Measurements from ENCODE around the gene ADAMTS6.

The ADAMTS6 gene

GRCh38 chr5:65459995-65460394, 21.7 kb downstream of the ADAMTS6 start:
- Histone ChIP-seq H3K9ac (ENCODE audit: low read length) (no peak overlapping the region), H2AFZ (ENCODE audit: low read depth, low read length) (no peak overlapping the region), H3K9me3 (ENCODE audit: control insufficient read depth, low read length) (no peaks in the 10 kb centered on the region), H3K18ac (ENCODE audit: low read depth in 1 of 2, low read length in 2 of 2) (no peak overlapping the region), H3K4ac (ENCODE audit: low read depth in 1 of 2, low read length in 2 of 2) (no peak overlapping the region), H2BK12ac (ENCODE audit: low read length in 2 of 2) (no peak overlapping the region), H4K8ac (ENCODE audit: low read length) (no peak overlapping the region), H2BK120ac (ENCODE audit: low read depth, low read length) (no peak overlapping the region), H3K36me3 (ENCODE audit: control insufficient read depth in 1 of 2, insufficient read depth in 2 of 2, low read depth in 1 of 2, low read length in 2 of 2) (peaks cover 2 to 88% of the 10 kb centered on the region in 2 experiments), H4K91ac (ENCODE audit: low read length) (no peak overlapping the region), H3K14ac (ENCODE audit: low read length in 2 of 2) (no peak overlapping the region), H3K4me1 (ENCODE audit: control insufficient read depth, insufficient read depth, low read depth, low read length) (no peaks in the 10 kb centered on the region), H3K4me3 (ENCODE audit: insufficient read depth in 1 of 2, low read depth in 1 of 2, low read length in 2 of 2) (no peak overlapping the region), H2BK15ac (ENCODE audit: low read depth, poor library complexity, severe bottlenecking) (no peak overlapping the region), H3K27ac (ENCODE audit: low read length, poor library complexity, severe bottlenecking) (no peak overlapping the region), H3K79me1 (replicated peaks; ENCODE audit: low read length, poor library complexity, severe bottlenecking) (peaks cover 3% of the 10 kb centered on the region), H3K27me3 (ENCODE audit: control insufficient read depth in 1 of 2, insufficient read depth in 1 of 2, low read length in 2 of 2) (no peaks in the 10 kb centered on the region), H3K23ac (ENCODE audit: low read length in 2 of 2) (no peak overlapping the region), H3K4me2 (ENCODE audit: low read length, poor library complexity, severe bottlenecking) (no peak overlapping the region), H2AK5ac (ENCODE audit: low read length, severe bottlenecking) (no peak overlapping the region), H2BK5ac (ENCODE audit: low read depth, low read length, poor library complexity, severe bottlenecking) (no peak overlapping the region)
- DNase-seq: no peak
- no CpG with 5 or more reads among the region's 4 CpGs for WGBS

- WGBS: 96% methylated on average over 5 of the region's 6 CpGs
- DNase-seq: no peak
- no peak overlapping the region for H3K18ac ChIP-seq (ENCODE audit: low read depth in 1 of 2, low read length in 2 of 2)
- H3K36me3 ChIP-seq (ENCODE audit: control insufficient read depth in 1 of 2, insufficient read depth in 2 of 2, low read depth in 1 of 2, low read length in 2 of 2): peaks cover 2 to 88% of the 10 kb centered on the region in 2 experiments
- H3K4me1 ChIP-seq (ENCODE audit: control insufficient read depth, insufficient read depth, low read depth, low read length): no peaks in the 10 kb centered on the region
- H3K79me1 ChIP-seq (replicated peaks; ENCODE audit: low read length, poor library complexity, severe bottlenecking): peaks cover 3% of the 10 kb centered on the region
- H2BK15ac ChIP-seq (ENCODE audit: low read depth, poor library complexity, severe bottlenecking): no peak overlapping the region
- H3K27ac ChIP-seq (ENCODE audit: low read length, poor library complexity, severe bottlenecking): no peak overlapping the region
- no peak overlapping the region for H2BK12ac ChIP-seq (ENCODE audit: low read length in 2 of 2)
- no peak overlapping the region for H4K8ac ChIP-seq (ENCODE audit: low read length)
- H2AK5ac ChIP-seq (ENCODE audit: low read length, severe bottlenecking): no peak overlapping the region
- peaks cover 11% of the 10 kb centered on the region for H3K9me3 ChIP-seq (ENCODE audit: control insufficient read depth, low read length)
- no peak overlapping the region for H3K4me2 ChIP-seq (ENCODE audit: low read length, poor library complexity, severe bottlenecking)
- H2BK120ac ChIP-seq (ENCODE audit: low read depth, low read length): no peak overlapping the region
- H3K9ac ChIP-seq (ENCODE audit: low read length): no peak overlapping the region
- H3K23ac ChIP-seq (ENCODE audit: low read length in 2 of 2): no peak overlapping the region
- no peaks in the 10 kb centered on the region for H3K27me3 ChIP-seq (ENCODE audit: control insufficient read depth in 1 of 2, insufficient read depth in 1 of 2, low read length in 2 of 2)
- no peak overlapping the region for H3K14ac ChIP-seq (ENCODE audit: low read length in 2 of 2)
- H4K91ac ChIP-seq (ENCODE audit: low read length): no peak overlapping the region
- H3K4ac ChIP-seq (ENCODE audit: low read depth in 1 of 2, low read length in 2 of 2): no peak overlapping the region
- no peak overlapping the region for H2AFZ ChIP-seq (ENCODE audit: low read depth, low read length)
- H2BK5ac ChIP-seq (ENCODE audit: low read depth, low read length, poor library complexity, severe bottlenecking): no peak overlapping the region
- H3K4me3 ChIP-seq (ENCODE audit: insufficient read depth in 1 of 2, low read depth in 1 of 2, low read length in 2 of 2): no peak overlapping the region
Observed at GRCh38 chr5:65455064-65455463, 26.7 kb downstream of the ADAMTS6 start.

- H3K18ac ChIP-seq (ENCODE audit: low read depth in 1 of 2, low read length in 2 of 2): no peak overlapping the region
- H3K9me3 ChIP-seq (ENCODE audit: control insufficient read depth, low read length): peaks cover 11% of the 10 kb centered on the region
- peaks cover 3% of the 10 kb centered on the region for H3K79me1 ChIP-seq (replicated peaks; ENCODE audit: low read length, poor library complexity, severe bottlenecking)
- no peak overlapping the region for H2BK15ac ChIP-seq (ENCODE audit: low read depth, poor library complexity, severe bottlenecking)
- WGBS: 71% methylated on average over 1 of the region's 2 CpGs
- H2AFZ ChIP-seq (ENCODE audit: low read depth, low read length): no peak overlapping the region
- H3K9ac ChIP-seq (ENCODE audit: low read length): no peak overlapping the region
- H3K27me3 ChIP-seq (ENCODE audit: control insufficient read depth in 1 of 2, insufficient read depth in 1 of 2, low read length in 2 of 2): no peaks in the 10 kb centered on the region
- H3K4me1 ChIP-seq (ENCODE audit: control insufficient read depth, insufficient read depth, low read depth, low read length): no peaks in the 10 kb centered on the region
- H3K27ac ChIP-seq (ENCODE audit: low read length, poor library complexity, severe bottlenecking): no peak overlapping the region
- H3K4me3 ChIP-seq (ENCODE audit: insufficient read depth in 1 of 2, low read depth in 1 of 2, low read length in 2 of 2): no peak overlapping the region
- H4K91ac ChIP-seq (ENCODE audit: low read length): no peak overlapping the region
- no peak overlapping the region for H2BK5ac ChIP-seq (ENCODE audit: low read depth, low read length, poor library complexity, severe bottlenecking)
- no peak overlapping the region for H2BK12ac ChIP-seq (ENCODE audit: low read length in 2 of 2)
- no peak overlapping the region for H2AK5ac ChIP-seq (ENCODE audit: low read length, severe bottlenecking)
- DNase-seq: no peak
- H3K36me3 ChIP-seq (ENCODE audit: control insufficient read depth in 1 of 2, insufficient read depth in 2 of 2, low read depth in 1 of 2, low read length in 2 of 2): peaks cover 2 to 64% of the 10 kb centered on the region in 2 experiments
- no peak overlapping the region for H3K4me2 ChIP-seq (ENCODE audit: low read length, poor library complexity, severe bottlenecking)
- no peak overlapping the region for H3K23ac ChIP-seq (ENCODE audit: low read length in 2 of 2)
- H3K4ac ChIP-seq (ENCODE audit: low read depth in 1 of 2, low read length in 2 of 2): no peak overlapping the region
- H4K8ac ChIP-seq (ENCODE audit: low read length): no peak overlapping the region
- no peak overlapping the region for H2BK120ac ChIP-seq (ENCODE audit: low read depth, low read length)
- no peak overlapping the region for H3K14ac ChIP-seq (ENCODE audit: low read length in 2 of 2)
Observed at GRCh38 chr5:65451436-65451835, 30.3 kb downstream of the ADAMTS6 start.

- no peak overlapping the region for H3K23ac ChIP-seq (ENCODE audit: low read length in 2 of 2)
- peaks cover 0 to 51% of the 10 kb centered on the region in 2 experiments for H3K36me3 ChIP-seq (ENCODE audit: control insufficient read depth in 1 of 2, insufficient read depth in 2 of 2, low read depth in 1 of 2, low read length in 2 of 2)
- no peaks in the 10 kb centered on the region for H3K4me1 ChIP-seq (ENCODE audit: control insufficient read depth, insufficient read depth, low read depth, low read length)
- H3K9ac ChIP-seq (ENCODE audit: low read length): no peak overlapping the region
- H3K79me1 ChIP-seq (replicated peaks; ENCODE audit: low read length, poor library complexity, severe bottlenecking): no peaks in the 10 kb centered on the region
- H2BK120ac ChIP-seq (ENCODE audit: low read depth, low read length): no peak overlapping the region
- no peak overlapping the region for H4K8ac ChIP-seq (ENCODE audit: low read length)
- H2AK5ac ChIP-seq (ENCODE audit: low read length, severe bottlenecking): no peak overlapping the region
- H2BK15ac ChIP-seq (ENCODE audit: low read depth, poor library complexity, severe bottlenecking): no peak overlapping the region
- H2BK5ac ChIP-seq (ENCODE audit: low read depth, low read length, poor library complexity, severe bottlenecking): no peak overlapping the region
- 75% methylated on average over 1 of the region's 2 CpGs for WGBS
- H3K4me3 ChIP-seq (ENCODE audit: insufficient read depth in 1 of 2, low read depth in 1 of 2, low read length in 2 of 2): no peak overlapping the region
- H3K18ac ChIP-seq (ENCODE audit: low read depth in 1 of 2, low read length in 2 of 2): no peak overlapping the region
- H3K9me3 ChIP-seq (ENCODE audit: control insufficient read depth, low read length): no peaks in the 10 kb centered on the region
- H3K14ac ChIP-seq (ENCODE audit: low read length in 2 of 2): no peak overlapping the region
- H3K4ac ChIP-seq (ENCODE audit: low read depth in 1 of 2, low read length in 2 of 2): no peak overlapping the region
- H2BK12ac ChIP-seq (ENCODE audit: low read length in 2 of 2): no peak overlapping the region
- DNase-seq: no peak
- H3K27me3 ChIP-seq (ENCODE audit: control insufficient read depth in 1 of 2, insufficient read depth in 1 of 2, low read length in 2 of 2): no peaks in the 10 kb centered on the region
- no peak overlapping the region for H3K4me2 ChIP-seq (ENCODE audit: low read length, poor library complexity, severe bottlenecking)
- no peak overlapping the region for H2AFZ ChIP-seq (ENCODE audit: low read depth, low read length)
- no peak overlapping the region for H3K27ac ChIP-seq (ENCODE audit: low read length, poor library complexity, severe bottlenecking)
- H4K91ac ChIP-seq (ENCODE audit: low read length): no peak overlapping the region
Observed at GRCh38 chr5:65446682-65447081, 35.0 kb downstream of the ADAMTS6 start.

Data from mesenchymal stem cell (in vitro differentiated cells and primary cell).